ENCODE results near the gene SLC16A10.

DNA sequence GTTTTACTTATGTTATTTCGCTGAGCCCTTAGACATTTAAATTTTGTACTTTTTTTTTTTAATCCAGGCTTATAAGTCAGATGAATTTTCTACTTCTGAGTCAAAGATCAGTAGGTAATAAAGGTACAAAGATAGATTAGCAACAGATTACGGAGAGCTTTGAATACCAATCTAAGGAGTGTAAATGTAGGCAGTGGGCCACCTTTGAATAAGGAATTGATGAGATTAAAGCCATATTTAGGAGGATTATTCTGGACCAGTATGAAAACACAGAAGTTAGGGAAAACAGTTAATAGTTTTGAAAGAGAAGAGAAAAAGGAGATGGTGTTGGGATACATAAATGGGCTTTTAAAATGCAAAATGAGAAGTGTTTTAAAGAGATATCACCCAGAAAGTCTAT lies 117.6 kb downstream of the SLC16A10 start:
- no peak for TF ChIP-seq TAF1 (IDR thresholded peaks at IDR 0.05; ENCODE audit: borderline replicate concordance, insufficient read depth, low read length)
- TF ChIP-seq REST (IDR thresholded peaks at IDR 0.05; ENCODE audit: insufficient read depth in 1 of 2, low read depth in 2 of 2, low read length in 2 of 2): no peak
- no peak for TF ChIP-seq FOXP2 (optimal IDR thresholded peaks at IDR 0.05; ENCODE audit: borderline replicate concordance, extremely low read depth, extremely low read length, insufficient read depth)
- no peak for TF ChIP-seq POLR2AphosphoS5 (IDR thresholded peaks at IDR 0.05; ENCODE audit: low read depth, low read length)
- no peak for TF ChIP-seq SIN3A (IDR thresholded peaks at IDR 0.05; ENCODE audit: borderline replicate concordance, insufficient read depth, low read length)
